Brain microvascular endothelial cell (primary cell): ENCODE data around the gene IPO9.
A peak's percentile ranks its signal among the peaks of the same experiment; 100 is the strongest.
"Not testable (repeated sequence)": the region's sequence is repeated elsewhere in the genome, so short reads cannot be mapped to it uniquely, and the experiment has no call there.

Experiments used
- DNase-seq: peaks from one replicate; pipeline ENCODE4 v3.0.0-alpha.2; 2020
- H3K27ac ChIP-seq: fragments of 250-450 bp; sonication (Bioruptor Pico); 2 replicates; pipeline ENCODE4 v1.5.1; 2020; ENCODE audit warnings: mild to moderate bottlenecking, moderate library complexity
- H3K27me3 ChIP-seq: fragments of 250-450 bp; sonication (Bioruptor Pico); replicated peaks from 2 replicates; pipeline ENCODE4 v1.5.1; 2020; ENCODE audit warnings: mild to moderate bottlenecking
- H3K36me3 ChIP-seq: fragments of 250-450 bp; sonication (Bioruptor Pico); replicated peaks from 2 replicates; pipeline ENCODE4 v1.5.1; 2020; ENCODE audit warnings: mild to moderate bottlenecking
- H3K4me3 ChIP-seq: 2 replicates; pipeline ENCODE4 v1.5.1; 2011; ENCODE audit warnings: low read depth, mild to moderate bottlenecking, control low read depth, low read length, moderate library complexity
- CTCF ChIP-seq: IDR thresholded peaks from 2 replicates; pipeline ENCODE4 v1.5.1; 2011; ENCODE audit warnings: low read depth, mild to moderate bottlenecking, moderate library complexity, low read length, control low read depth, inconsistent platforms; ENCODE audit errors: missing control alignments
- in situ Hi-C: cut with HindIII; loops from 2 replicates; pipeline ENCODE4 v1.10.0; 2017; ENCODE audit warnings: low sequenced_read_pairs, low pct_ligation_motif_present

IPO9 gene

GRCh38 chr1:201900476-201900875 is 71.5 kb downstream of the IPO9 start:
- H3K4me3 ChIP-seq: no peak overlapping the region
- no peak for TF ChIP-seq CTCF
- in situ Hi-C loops: no loop called here
- H3K27ac ChIP-seq: no peak overlapping the region
- H3K27me3 ChIP-seq: no peaks in the 10 kb centered on the region
- DNase-seq: no peak
- no peaks in the 10 kb centered on the region for H3K36me3 ChIP-seq

- H3K27me3 ChIP-seq, DNase-seq, H3K36me3 ChIP-seq, H3K27ac ChIP-seq, in situ Hi-C loops, H3K4me3 ChIP-seq: not testable (repeated sequence)
Measured at GRCh38 chr1:201901036-201901435, 72.1 kb downstream of the IPO9 start.

- H3K27ac ChIP-seq: no peak overlapping the region
- no peak for TF ChIP-seq CTCF
- DNase-seq: peak; percentile 38
Measured at GRCh38 chr1:201902198-201902597, 73.2 kb downstream of the IPO9 start.

GRCh38 chr1:201903135-201903534 is 74.2 kb downstream of the IPO9 start:
- TF ChIP-seq CTCF: no peak
- in situ Hi-C loops: no loop called here

More at GRCh38 chr1:201902198-201902597, 73.2 kb downstream of the IPO9 start:
- no peak overlapping the region for H3K4me3 ChIP-seq
- in situ Hi-C loops: no loop called here
- no peaks in the 10 kb centered on the region for H3K27me3 ChIP-seq
- H3K36me3 ChIP-seq: no peaks in the 10 kb centered on the region

GRCh38 chr1:201904579-201904978 is 75.6 kb downstream of the IPO9 start:
- H3K27me3 ChIP-seq: no peaks in the 10 kb centered on the region
- peak; percentile 86 for DNase-seq
- H3K27ac ChIP-seq: peak overlapping the region; percentile 91
- in situ Hi-C loops: no loop called here
- no peak overlapping the region for H3K4me3 ChIP-seq
- no peak for TF ChIP-seq CTCF
- H3K36me3 ChIP-seq: no peaks in the 10 kb centered on the region

More at GRCh38 chr1:201903135-201903534, 74.2 kb downstream of the IPO9 start:
- DNase-seq: no peak
- Histone ChIP-seq H3K27ac (no peak overlapping the region), H3K36me3 (no peaks in the 10 kb centered on the region), H3K27me3 (no peaks in the 10 kb centered on the region), H3K4me3 (no peak overlapping the region)

GRCh38 chr1:201905234-201905890 is 76.4 kb downstream of the IPO9 start:
- Histone ChIP-seq H3K36me3 (no peaks in the 10 kb centered on the region), H3K27ac (peak overlapping the region; percentile 91), H3K4me3 (no peak overlapping the region), H3K27me3 (no peaks in the 10 kb centered on the region)
- no peak for TF ChIP-seq CTCF
- DNase-seq: no peak
- in situ Hi-C loops: no loop called here
